GM12864 (cell line): Measurements from ENCODE around the gene STEAP4.

Source experiments
- DNase-seq: peaks from one replicate; pipeline ENCODE4 v3.0.0-alpha.2; 2011; ENCODE audit warnings: low read depth
- H3K4me3 ChIP-seq: 2 replicates; pipeline ENCODE4 v1.5.1; 2011; ENCODE audit warnings: mild to moderate bottlenecking, low read depth, low read length, control low read depth
- TF ChIP-seq, protein P1 (sequence below): IDR thresholded peaks from 2 replicates; pipeline ENCODE4 v1.5.1; 2011; ENCODE audit warnings: low read depth, mild to moderate bottlenecking, moderate library complexity, low read length, control low read depth, inconsistent platforms; ENCODE audit errors: missing control alignments

STEAP4 gene

DNA sequence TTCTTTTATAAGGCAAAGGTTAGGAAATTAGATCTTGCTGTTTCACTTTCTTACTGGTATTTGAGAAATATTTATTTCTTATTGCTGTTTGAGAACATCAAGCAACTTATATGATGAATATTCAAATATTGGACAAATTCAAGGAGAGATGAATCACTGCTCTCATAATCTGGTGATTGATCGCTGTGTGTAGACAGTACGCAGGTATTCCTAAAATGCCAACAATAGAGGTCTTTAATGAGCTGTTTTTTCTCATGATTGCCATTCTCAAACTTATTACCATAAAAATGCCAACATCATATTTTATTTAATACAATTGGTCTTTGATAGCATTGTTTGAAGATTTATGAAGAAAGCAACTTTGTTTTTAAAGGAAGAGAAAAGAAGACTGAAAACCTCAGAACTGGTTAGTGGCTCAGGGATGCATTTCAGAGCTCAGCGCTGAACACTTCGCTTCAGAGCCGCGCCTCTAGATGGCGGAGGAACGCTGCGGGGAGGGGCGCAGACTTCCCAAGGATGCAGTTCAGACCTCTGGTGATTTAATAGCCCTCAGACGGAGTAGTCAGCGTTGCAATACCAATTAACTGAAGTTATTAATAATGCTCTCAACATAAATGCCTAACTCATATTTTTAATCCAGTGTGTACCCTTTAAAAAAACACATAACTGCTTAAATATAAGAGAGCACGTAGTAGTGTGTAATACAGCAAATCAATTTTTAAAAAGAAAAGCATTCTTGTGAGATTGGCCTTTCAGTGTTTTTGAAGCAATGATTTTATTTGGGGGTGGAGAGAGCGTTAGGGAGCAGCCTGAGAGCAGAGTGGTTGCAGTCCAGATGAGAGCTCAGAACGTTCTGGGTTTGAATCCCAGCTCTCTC, 38.5 kb upstream of the STEAP4 start:
- no peak for DNase-seq
- TF ChIP-seq, protein P1, sequence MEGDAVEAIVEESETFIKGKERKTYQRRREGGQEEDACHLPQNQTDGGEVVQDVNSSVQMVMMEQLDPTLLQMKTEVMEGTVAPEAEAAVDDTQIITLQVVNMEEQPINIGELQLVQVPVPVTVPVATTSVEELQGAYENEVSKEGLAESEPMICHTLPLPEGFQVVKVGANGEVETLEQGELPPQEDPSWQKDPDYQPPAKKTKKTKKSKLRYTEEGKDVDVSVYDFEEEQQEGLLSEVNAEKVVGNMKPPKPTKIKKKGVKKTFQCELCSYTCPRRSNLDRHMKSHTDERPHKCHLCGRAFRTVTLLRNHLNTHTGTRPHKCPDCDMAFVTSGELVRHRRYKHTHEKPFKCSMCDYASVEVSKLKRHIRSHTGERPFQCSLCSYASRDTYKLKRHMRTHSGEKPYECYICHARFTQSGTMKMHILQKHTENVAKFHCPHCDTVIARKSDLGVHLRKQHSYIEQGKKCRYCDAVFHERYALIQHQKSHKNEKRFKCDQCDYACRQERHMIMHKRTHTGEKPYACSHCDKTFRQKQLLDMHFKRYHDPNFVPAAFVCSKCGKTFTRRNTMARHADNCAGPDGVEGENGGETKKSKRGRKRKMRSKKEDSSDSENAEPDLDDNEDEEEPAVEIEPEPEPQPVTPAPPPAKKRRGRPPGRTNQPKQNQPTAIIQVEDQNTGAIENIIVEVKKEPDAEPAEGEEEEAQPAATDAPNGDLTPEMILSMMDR, result peak; percentile 62
- H3K4me3 ChIP-seq, result peak overlapping the region; percentile 8; the same call in 1 of the 2 replicates

DNA sequence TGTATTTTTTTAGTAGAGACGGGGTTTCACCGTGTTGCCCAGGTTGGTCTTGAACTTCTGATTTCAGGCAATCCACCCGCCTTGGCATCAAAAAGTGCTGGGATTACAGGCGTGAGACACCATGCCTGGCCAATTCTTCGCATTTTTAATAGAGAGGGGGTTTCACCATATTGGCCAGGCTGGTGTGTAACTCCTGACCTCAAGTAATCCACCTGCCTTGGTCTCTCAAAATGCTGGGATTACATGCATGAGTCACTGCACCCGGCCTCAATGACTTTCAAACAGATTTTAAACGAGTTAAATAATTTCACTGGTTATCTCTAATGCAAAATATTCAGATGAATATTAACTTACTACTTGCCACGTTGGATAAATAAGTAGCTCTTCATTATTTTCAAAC, 37.6 kb upstream of the STEAP4 start:
- no peak overlapping the region for H3K4me3 ChIP-seq
- TF ChIP-seq, protein P1, result no peak
- DNase-seq, result no peak

DNA sequence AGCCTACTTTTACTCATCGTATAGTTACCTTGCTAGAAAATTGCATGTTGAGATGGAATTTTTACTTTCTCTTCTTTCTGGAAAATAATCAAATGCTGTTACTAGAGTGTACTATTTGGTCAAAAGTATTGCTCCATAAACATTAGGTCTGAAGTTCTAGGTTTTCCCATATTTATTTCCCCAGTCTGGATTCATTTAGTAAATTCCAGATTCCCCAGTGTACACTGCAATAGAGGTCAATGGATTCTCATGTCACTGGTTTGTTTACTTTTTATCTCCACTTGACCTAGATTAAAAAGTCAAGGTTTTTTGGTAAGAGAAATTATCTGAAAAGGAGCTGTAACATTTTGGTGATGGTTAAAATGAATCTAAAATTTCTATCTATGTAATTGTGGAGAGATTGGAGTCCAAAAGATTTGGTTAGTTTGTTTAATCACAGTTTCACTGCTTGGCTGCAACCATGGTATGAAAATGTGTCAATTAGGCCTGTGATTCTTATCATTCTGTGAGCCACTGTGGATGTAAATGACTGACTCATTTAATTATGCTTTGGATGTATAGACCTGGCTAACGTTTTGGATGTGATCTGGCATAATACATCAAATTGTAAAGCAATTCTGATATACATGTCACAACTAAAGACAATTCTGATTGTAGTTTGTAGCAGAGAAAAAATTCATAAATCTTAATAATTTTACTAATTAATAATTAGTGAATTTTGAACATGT, 32.7 kb upstream of the STEAP4 start:
- TF ChIP-seq, protein P1, result no peak
- H3K4me3 ChIP-seq, result no peak overlapping the region
- DNase-seq, result no peak

DNA sequence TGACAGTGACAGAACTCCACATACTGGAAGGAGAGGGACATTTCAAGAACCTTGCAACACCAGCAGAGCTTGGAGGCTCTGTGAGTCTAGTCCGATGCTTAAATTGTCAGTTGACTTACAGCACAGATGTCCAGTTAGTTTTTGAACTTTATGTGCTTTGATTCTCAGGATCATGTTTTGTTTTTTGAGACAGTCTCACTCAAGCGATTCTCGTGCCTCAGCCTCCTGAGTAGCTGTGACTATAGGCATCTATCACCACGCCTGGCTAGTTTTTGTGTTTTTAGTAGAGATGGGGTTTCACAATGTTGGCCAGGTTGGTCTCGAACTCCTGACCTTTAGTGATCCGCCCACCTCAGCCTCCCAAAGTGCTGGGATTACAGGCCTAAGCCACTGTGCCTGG, 31.8 kb upstream of the STEAP4 start:
- TF ChIP-seq, protein P1, result no peak
- no peak overlapping the region for H3K4me3 ChIP-seq
- DNase-seq, result no peak

DNA sequence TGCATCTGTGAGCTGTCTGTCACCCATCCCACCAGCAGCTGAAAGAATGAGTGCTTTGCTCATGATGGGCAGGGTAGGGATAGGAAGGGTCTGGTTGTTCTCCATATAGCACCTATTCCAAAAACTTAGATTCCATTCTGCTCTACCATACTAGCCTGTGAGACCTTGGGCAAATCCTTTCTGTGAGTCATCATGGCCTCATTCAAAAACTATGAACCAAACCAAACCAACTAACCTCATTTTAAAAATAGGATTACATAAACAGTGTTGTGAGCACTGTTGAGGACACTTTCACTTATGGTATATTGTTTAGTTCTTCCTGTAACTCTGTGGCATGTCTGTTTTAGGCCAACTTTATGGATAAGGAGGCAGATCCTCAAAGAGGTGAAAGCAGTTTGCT, 30.9 kb upstream of the STEAP4 start:
- H3K4me3 ChIP-seq, result no peak overlapping the region
- DNase-seq, result no peak
- TF ChIP-seq, protein P1, result no peak

DNA sequence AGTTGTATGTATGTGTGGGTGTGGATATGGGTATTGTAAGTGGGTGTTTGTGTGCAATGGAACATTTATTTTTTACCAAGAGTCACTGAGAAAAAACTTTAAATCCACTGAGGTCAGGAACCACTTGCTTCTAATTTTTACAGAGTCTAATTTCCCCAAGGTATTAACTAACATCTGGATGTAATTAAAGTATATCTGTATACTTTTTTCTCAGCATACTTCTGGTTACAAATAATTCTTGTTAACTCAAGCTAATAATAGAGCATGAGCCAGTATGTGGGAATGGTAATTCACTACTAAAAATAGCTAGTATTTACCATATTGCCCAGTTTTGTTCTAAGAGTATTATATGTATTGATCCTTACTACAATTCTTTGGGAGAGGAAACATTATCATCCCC, 24.6 kb upstream of the STEAP4 start:
- TF ChIP-seq, protein P1, result no peak

More for the DNA sequence above, 24.6 kb upstream of the STEAP4 start:
- no peak overlapping the region for H3K4me3 ChIP-seq
- DNase-seq, result no peak
